Gastrocnemius medialis (tissue), 4 donors: ENCODE results near the gene ZCCHC17.

ENCODE experiments used
- CTCF ChIP-seq, 5 experiments: fragments of 450-650 bp in 3 of 5; fragments of 200-600 bp in 2 of 5; sonication (generic) in 2 of 5; IDR thresholded peaks in 4 of 5; conservative IDR thresholded peaks in 1 of 5; 1 replicate in 4 of 5; 2 replicates in 1 of 5; pipeline ENCODE4 v1.5.1; 2016 to 2019; ENCODE audit warnings: antibody characterized with exemption in 5 of 5, mild to moderate bottlenecking in 3 of 5, moderate library complexity in 3 of 5
- POLR2A ChIP-seq, 2 donors: fragments of 450-650 bp; IDR thresholded peaks; one replicate each; pipeline ENCODE4 v1.6.1; 2017; ENCODE audit warnings: antibody characterized with exemption in 2 of 2, mild to moderate bottlenecking in 2 of 2, moderate library complexity in 2 of 2

- TF ChIP-seq CTCF (IDR thresholded peaks at IDR 0.05 in 4 of 5, conservative IDR thresholded peaks at IDR 0.05 in 1 of 5) = no peak
- TF ChIP-seq POLR2A (IDR thresholded peaks at IDR 0.05) = no peak
Observed at GRCh38 chr1:31383967-31384366, 87.1 kb downstream of the ZCCHC17 start.
